Measurements from ENCODE around the gene MUC5AC. TPM values are rescaled to one million over a fixed set of nuclear protein-coding genes. Genes with fewer than 3 reads are reported as not detected.

MUC5AC gene
- total RNA-seq, 4 donors from 2014 or later: not detected

DNA sequence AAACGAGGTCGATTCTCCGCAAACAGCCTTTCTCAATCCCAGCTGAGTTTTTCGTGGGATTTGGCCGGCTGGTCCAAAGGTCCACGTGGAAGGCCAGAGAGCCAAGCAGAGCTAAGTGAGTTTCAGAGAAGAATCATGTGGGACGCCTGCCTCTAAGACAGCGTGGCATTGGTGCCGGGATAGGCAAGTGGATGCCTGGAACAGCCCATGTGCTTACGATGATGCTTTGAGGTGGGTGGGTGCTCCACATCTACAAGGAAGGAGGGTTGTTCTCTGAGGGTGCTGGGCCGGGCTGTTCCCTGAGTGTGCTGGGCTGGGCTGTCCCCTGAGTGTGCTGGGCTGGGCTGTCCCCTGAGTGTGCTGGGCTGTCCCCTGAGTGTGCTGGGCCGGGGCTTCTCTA, 41.6 kb upstream of the MUC5AC start:
- no peak overlapping the region for H3K4me3 ChIP-seq
- DNase-seq: no peak

DNA sequence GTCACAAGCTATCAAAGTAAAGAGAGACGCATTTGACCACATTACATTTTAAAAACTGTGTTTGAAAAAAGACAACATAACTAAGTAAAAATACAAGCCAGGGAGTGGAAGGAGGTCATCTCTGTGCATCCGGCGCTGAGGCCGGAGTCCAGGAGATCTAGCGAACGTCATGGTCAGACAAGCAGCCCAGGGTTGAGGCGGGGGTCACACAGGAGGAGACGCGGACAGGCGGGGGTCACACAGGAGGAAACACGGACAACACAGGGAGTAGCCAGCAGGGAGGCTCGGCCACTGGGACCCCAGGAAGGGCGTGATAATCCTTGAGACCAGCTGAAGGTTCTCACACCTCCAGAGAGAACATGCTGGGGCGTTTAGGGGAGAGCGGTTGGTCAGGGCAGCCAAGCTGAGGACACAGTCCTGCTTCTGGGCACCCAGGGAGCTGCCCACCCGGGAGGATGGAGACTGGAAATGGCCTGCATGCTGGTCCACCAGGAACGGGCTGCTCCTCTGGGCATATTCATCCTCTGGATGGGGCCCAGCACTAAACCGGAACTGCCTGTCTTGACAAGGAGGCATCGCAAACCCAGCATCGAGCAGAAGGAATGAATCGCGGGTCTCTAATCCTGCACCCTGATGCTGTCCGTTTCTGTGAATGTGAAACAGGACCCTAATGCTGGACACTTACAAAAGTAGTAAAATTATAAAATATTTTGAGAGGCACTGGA, 40.9 kb upstream of the MUC5AC start:
- in situ Hi-C loops (cut with MboI; ENCODE audit: low sequenced_read_pairs in 4 of 4): no loop called here

More for the DNA sequence above, 41.6 kb upstream of the MUC5AC start:
- Histone ChIP-seq H3K9me3 (no peaks in the 10 kb centered on the region), H3K27me3 (peaks cover 0 to 14% (median 10%) of the 10 kb centered on the region in 3 donors), H3K36me3 (no peaks in the 10 kb centered on the region), H3K27ac (no peak overlapping the region), H3K4me1 (no peaks in the 10 kb centered on the region)
- TF ChIP-seq, protein P1, sequence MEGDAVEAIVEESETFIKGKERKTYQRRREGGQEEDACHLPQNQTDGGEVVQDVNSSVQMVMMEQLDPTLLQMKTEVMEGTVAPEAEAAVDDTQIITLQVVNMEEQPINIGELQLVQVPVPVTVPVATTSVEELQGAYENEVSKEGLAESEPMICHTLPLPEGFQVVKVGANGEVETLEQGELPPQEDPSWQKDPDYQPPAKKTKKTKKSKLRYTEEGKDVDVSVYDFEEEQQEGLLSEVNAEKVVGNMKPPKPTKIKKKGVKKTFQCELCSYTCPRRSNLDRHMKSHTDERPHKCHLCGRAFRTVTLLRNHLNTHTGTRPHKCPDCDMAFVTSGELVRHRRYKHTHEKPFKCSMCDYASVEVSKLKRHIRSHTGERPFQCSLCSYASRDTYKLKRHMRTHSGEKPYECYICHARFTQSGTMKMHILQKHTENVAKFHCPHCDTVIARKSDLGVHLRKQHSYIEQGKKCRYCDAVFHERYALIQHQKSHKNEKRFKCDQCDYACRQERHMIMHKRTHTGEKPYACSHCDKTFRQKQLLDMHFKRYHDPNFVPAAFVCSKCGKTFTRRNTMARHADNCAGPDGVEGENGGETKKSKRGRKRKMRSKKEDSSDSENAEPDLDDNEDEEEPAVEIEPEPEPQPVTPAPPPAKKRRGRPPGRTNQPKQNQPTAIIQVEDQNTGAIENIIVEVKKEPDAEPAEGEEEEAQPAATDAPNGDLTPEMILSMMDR (IDR thresholded peaks at IDR 0.05 in 4 of 5, conservative IDR thresholded peaks at IDR 0.05 in 1 of 5): no peak
- no peak for TF ChIP-seq POLR2A (IDR thresholded peaks at IDR 0.05)
- in situ Hi-C loops (cut with MboI; ENCODE audit: low sequenced_read_pairs in 4 of 4): no loop called here
- intact Hi-C loops (cut with DNase I; ENCODE audit: low total_unique reads): loop anchor here (10.0 kb wide), 1 partner anchor 399 kb away; no protein-coding TSS in a partner anchor
- ATAC-seq: no peak

DNA sequence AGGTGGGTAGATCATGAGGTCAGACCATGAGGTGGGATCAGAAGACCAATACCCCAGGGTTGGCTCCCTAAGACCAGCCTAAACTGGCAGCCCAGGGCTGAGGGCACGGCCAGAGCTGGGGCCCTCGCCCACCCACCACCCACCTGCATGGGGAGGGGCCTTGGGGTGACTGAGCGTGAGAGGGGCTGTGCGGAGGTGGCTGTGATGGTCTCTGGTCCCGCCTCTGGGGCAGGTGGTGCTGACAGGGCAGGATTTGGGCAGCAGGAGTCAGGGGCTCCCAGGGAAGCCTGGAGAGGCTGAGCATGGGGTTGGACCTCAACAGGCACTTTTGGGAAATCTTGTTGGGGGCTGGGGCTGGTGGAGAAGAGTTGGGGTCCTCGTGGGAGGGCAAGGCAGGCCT, 39.8 kb upstream of the MUC5AC start:
- no peak for TF ChIP-seq POLR2A (IDR thresholded peaks at IDR 0.05)
- TF ChIP-seq, protein P1 (IDR thresholded peaks at IDR 0.05 in 4 of 5, conservative IDR thresholded peaks at IDR 0.05 in 1 of 5): no peak
- Histone ChIP-seq H3K4me3 (no peak overlapping the region), H3K36me3 (no peaks in the 10 kb centered on the region), H3K27ac (no peak overlapping the region), H3K27me3 (peaks cover 0 to 14% (median 10%) of the 10 kb centered on the region in 3 donors), H3K9me3 (no peaks in the 10 kb centered on the region), H3K4me1 (no peaks in the 10 kb centered on the region)
- intact Hi-C loops (cut with DNase I; ENCODE audit: low total_unique reads): loop anchor here (10.0 kb wide), 1 partner anchor 397 kb away; no protein-coding TSS in a partner anchor
- DNase-seq (no peak), ATAC-seq (no peak)
- in situ Hi-C loops (cut with MboI; ENCODE audit: low sequenced_read_pairs in 4 of 4): no loop called here

More for the DNA sequence above, 40.9 kb upstream of the MUC5AC start:
- ATAC-seq: no peak
- no peaks in the 10 kb centered on the region for H3K9me3 ChIP-seq
- intact Hi-C loops (cut with DNase I; ENCODE audit: low total_unique reads): loop anchor here (10.0 kb wide), 1 partner anchor 398 kb away; no protein-coding TSS in a partner anchor
- H3K36me3 ChIP-seq: no peaks in the 10 kb centered on the region
- TF ChIP-seq, protein P1 (IDR thresholded peaks at IDR 0.05 in 4 of 5, conservative IDR thresholded peaks at IDR 0.05 in 1 of 5): no peak
- no peak for TF ChIP-seq POLR2A (IDR thresholded peaks at IDR 0.05)
- no peak overlapping the region for H3K4me3 ChIP-seq
- H3K27ac ChIP-seq: no peak overlapping the region
- no peak for DNase-seq
- H3K27me3 ChIP-seq: peaks cover 0 to 14% (median 10%) of the 10 kb centered on the region in 3 donors
- H3K4me1 ChIP-seq: no peaks in the 10 kb centered on the region

DNA sequence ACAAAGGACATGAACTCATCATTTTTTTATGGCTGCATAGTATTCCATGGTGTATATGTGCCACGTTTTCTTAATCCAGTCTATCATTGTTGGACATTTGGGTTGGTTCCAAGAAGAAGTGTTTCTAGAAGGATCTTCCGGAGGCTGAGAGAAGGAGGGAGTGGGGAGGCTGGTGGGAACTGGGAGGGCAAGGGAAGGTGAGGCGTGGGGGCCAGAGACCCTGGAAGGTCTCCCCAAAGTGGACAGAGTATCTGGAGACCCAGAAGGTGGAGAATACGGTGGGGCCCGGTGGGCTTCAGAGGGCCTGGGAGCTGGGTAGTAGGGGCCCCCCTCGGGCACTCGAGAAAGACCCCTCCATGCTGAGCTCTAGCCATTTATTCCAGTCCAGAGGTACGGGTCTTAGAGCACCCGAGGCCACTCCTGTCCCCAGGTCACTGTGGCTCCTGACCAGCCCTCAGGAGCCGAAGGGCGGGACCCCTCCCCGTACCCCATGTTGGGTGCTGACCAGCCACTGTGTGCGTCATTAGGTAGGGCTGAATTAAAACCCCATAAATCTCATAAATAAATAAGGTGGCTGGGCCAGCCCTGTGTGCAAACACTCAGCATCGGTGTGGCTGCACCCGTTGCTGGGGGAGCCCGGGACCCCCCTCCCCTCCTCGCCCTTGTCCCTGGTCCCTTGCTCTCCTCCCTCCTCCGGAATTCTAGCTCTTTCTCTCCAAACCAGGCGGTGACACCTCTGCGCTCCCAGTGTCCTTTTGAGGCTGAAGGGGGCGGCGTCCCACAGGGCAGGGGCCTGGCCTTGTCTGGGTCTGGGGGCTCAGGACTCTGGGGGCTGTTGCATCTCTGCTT, 38.8 kb upstream of the MUC5AC start:
- DNase-seq (no peak), ATAC-seq (no peak)
- Histone ChIP-seq H3K4me1 (no peaks in the 10 kb centered on the region), H3K4me3 (no peak overlapping the region), H3K27ac (no peak overlapping the region), H3K9me3 (no peaks in the 10 kb centered on the region), H3K27me3 (peaks cover 5 to 14% (median 10%) of the 10 kb centered on the region in 3 donors), H3K36me3 (no peaks in the 10 kb centered on the region)
- TF ChIP-seq, protein P1 (IDR thresholded peaks at IDR 0.05 in 4 of 5, conservative IDR thresholded peaks at IDR 0.05 in 1 of 5): no peak
- TF ChIP-seq POLR2A (IDR thresholded peaks at IDR 0.05): no peak
- intact Hi-C loops (cut with DNase I; ENCODE audit: low total_unique reads) (loop anchor here (10.0 kb wide), 1 partner anchor 396 kb away; no protein-coding TSS in a partner anchor), in situ Hi-C loops (cut with MboI; ENCODE audit: low sequenced_read_pairs in 4 of 4) (no loop called here)

Data from gastrocnemius medialis (tissue), 4 donors.